GM20000 (cell line): ENCODE measurements around the gene ARMCX2.

Experiments used
- DNase-seq: peaks from one replicate; pipeline ENCODE4 v3.0.0; 2012; ENCODE audit warnings: low spot score
- TF ChIP-seq, protein P1 (sequence below): IDR thresholded peaks from 2 replicates; pipeline ENCODE4 v1.5.1; 2012; ENCODE audit warnings: mild to moderate bottlenecking, control low read depth; ENCODE audit errors: extremely low read depth, missing control alignments

The ARMCX2 gene

GRCh38 chrX:101642093-101642492, 17.6 kb downstream of the ARMCX2 start:
- TF ChIP-seq, protein P1, sequence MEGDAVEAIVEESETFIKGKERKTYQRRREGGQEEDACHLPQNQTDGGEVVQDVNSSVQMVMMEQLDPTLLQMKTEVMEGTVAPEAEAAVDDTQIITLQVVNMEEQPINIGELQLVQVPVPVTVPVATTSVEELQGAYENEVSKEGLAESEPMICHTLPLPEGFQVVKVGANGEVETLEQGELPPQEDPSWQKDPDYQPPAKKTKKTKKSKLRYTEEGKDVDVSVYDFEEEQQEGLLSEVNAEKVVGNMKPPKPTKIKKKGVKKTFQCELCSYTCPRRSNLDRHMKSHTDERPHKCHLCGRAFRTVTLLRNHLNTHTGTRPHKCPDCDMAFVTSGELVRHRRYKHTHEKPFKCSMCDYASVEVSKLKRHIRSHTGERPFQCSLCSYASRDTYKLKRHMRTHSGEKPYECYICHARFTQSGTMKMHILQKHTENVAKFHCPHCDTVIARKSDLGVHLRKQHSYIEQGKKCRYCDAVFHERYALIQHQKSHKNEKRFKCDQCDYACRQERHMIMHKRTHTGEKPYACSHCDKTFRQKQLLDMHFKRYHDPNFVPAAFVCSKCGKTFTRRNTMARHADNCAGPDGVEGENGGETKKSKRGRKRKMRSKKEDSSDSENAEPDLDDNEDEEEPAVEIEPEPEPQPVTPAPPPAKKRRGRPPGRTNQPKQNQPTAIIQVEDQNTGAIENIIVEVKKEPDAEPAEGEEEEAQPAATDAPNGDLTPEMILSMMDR: no peak
- DNase-seq: no peak

DNA sequence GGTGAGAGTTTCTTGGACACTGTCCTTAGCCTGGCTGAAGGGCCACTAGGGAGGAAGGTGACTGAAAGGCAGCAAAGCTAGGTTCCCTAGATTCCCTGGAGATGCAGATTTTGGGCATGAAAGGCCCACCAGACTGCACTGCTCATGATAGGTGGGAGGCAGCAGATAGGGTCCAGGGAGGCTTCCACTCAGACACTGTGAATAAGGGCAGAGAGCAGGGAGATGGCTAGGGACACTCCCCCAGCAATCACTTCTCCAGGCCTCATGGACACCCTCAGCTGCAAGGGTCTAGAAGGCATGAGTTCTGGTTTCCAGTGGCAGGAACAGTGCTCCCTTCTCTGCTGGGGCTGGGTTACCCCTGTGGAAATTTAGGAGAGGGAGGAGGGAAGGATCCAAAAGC, 20.1 kb downstream of the ARMCX2 start:
- no peak for DNase-seq
- TF ChIP-seq, protein P1: no peak

GRCh38 chrX:101619364-101619763, 40.3 kb downstream of the ARMCX2 start:
- no peak for DNase-seq
- TF ChIP-seq, protein P1: no peak

- TF ChIP-seq, protein P1: no peak
- peak; percentile 73 for DNase-seq
These were observed 42.1 kb downstream of the ARMCX2 start, which contains the start of gene ARMCX6 for GRCh38 chrX:101617211-101618191. Gene ARMCX6, minus strand, starts transcription at chrX:101618000. Its CDS starts 1,380 bp downstream, at chrX:101616620.

DNA sequence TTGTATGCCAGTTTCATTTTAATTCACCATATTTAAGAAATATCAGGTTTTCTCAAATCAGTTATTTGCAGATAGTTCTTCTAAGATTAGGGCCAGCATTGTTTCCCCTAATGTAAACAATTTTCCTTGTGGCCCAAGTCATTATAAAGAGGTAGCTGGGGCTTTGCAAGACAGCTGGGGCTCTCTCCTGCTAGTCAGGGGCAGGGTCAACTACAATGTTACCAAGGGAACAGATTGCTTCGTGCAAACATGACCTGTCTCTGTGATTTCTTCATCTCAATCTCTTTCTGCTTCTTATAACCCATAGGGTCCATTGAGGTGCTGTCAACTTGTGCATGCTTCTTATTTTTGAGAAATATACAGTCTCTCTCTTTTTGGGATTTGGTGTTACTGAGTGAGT, 53.9 kb downstream of the ARMCX2 start:
- TF ChIP-seq, protein P1: no peak
- no peak for DNase-seq
